Naive thymus-derived CD4-positive, alpha-beta T cell (primary cell): ENCODE results near the gene TOMM7. TPM values are rescaled to one million over a fixed set of nuclear protein-coding genes. Genes with fewer than 3 reads are reported as not detected.
A peak's percentile ranks its signal among the peaks of the same experiment; 100 is the strongest.
"Not testable (repeated sequence)": the region's sequence is repeated elsewhere in the genome, so short reads cannot be mapped to it uniquely, and the experiment has no call there.

Source experiments
- ATAC-seq: fragments of 150-1000 bp; cut with Tn5 transposase; 2 replicates; pipeline ENCODE4 v1.10.0; 2021; ENCODE audit warnings: mild to moderate bottlenecking, moderate library complexity
- CTCF ChIA-PET: fragments of 350-600 bp; sonication (Branson Sonifier 250); formaldehyde crosslinking; loops from one replicate; lab custom pipeline; 2021; ENCODE audit warnings: antibody characterized with exemption; lab: Charles Lee
- POLR2A ChIA-PET: fragments of 350-600 bp; sonication (Branson Sonifier 250); formaldehyde crosslinking; loops from one replicate; lab custom pipeline; 2021; ENCODE audit warnings: antibody characterized with exemption, inconsistent platforms; lab: Charles Lee
- DNase-seq, 9 donors: peaks; one replicate each; pipeline versions ENCODE4 v3.0.0 to v3.0.0-alpha.2; 2020 to 2022; ENCODE audit warnings: mixed read lengths in 1 of 9
- H3K27ac ChIP-seq: one replicate; pipeline ENCODE4 v1.7.0; 2013; ENCODE audit warnings: mild to moderate bottlenecking, low read depth, low read length, moderate library complexity
- H3K27me3 ChIP-seq, 2 donors: one replicate each; pipeline ENCODE4 v1.7.0; 2013; ENCODE audit warnings: low read length in 2 of 2, mild to moderate bottlenecking in 2 of 2, moderate library complexity in 2 of 2; ENCODE audit not compliant: control insufficient read depth in 2 of 2, insufficient read depth in 2 of 2
- H3K36me3 ChIP-seq, 3 experiments: 1 replicate in 2 of 3; 2 replicates in 1 of 3; pipeline ENCODE4 v1.7.0; 2013; ENCODE audit warnings: low read length in 3 of 3, mild to moderate bottlenecking in 3 of 3, moderate library complexity in 1 of 3; ENCODE audit not compliant: insufficient read depth in 3 of 3, control insufficient read depth in 2 of 3
- H3K4me1 ChIP-seq, 2 donors: one replicate each; pipeline ENCODE4 v1.7.0; 2013; ENCODE audit warnings: low read length in 2 of 2, mild to moderate bottlenecking in 2 of 2, moderate library complexity in 1 of 2; ENCODE audit not compliant: control insufficient read depth in 2 of 2, insufficient read depth in 2 of 2
- H3K4me3 ChIP-seq: 2 replicates; pipeline ENCODE4 v1.7.0; 2013; ENCODE audit warnings: mild to moderate bottlenecking, low read length
- H3K9me3 ChIP-seq, 3 experiments: 1 replicate in 2 of 3; 2 replicates in 1 of 3; pipeline ENCODE4 v1.7.0; 2013; ENCODE audit warnings: low read length in 3 of 3; ENCODE audit not compliant: control insufficient read depth in 2 of 3
- H3K27ac Mint-ChIP-seq, 9 donors: one replicate each; pipeline ENCODE4 v1.8.0; 2020 to 2022; ENCODE audit warnings: mixed read lengths in 9 of 9, mild to moderate bottlenecking in 8 of 9, moderate library complexity in 5 of 9, inconsistent platforms in 2 of 9
- H3K27me3 Mint-ChIP-seq, 5 donors: one replicate each; pipeline ENCODE4 v1.8.0; 2021 to 2022; ENCODE audit warnings: mixed read lengths in 5 of 5, mild to moderate bottlenecking in 1 of 5
- H3K36me3 Mint-ChIP-seq, 5 donors: one replicate each; pipeline ENCODE4 v1.8.0; 2020 to 2022; ENCODE audit warnings: mixed read lengths in 5 of 5, mild to moderate bottlenecking in 3 of 5, inconsistent platforms in 1 of 5
- H3K4me1 Mint-ChIP-seq, 7 donors: one replicate each; pipeline ENCODE4 v1.8.0; 2020 to 2022; ENCODE audit warnings: mixed read lengths in 7 of 7, mild to moderate bottlenecking in 3 of 7, inconsistent platforms in 1 of 7
- H3K4me3 Mint-ChIP-seq, 10 donors: one replicate each; pipeline ENCODE4 v1.8.0; 2020 to 2022; ENCODE audit warnings: mild to moderate bottlenecking in 10 of 10, mixed read lengths in 10 of 10, moderate library complexity in 6 of 10, inconsistent platforms in 2 of 10
- H3K9me3 Mint-ChIP-seq, 11 donors: one replicate each; pipeline ENCODE4 v1.8.0; 2020 to 2022; ENCODE audit warnings: mixed read lengths in 11 of 11, mild to moderate bottlenecking in 4 of 11, inconsistent platforms in 1 of 11, moderate library complexity in 1 of 11
- intact Hi-C, 2 donors: fragments of 100-400 bp; cut with micrococcal nuclease; formaldehyde crosslinking; loops; one replicate each; pipeline ENCODE4 v1.15.1; 2023
- polyA plus RNA-seq, 2 donors: library from polyadenylated mRNA; unstranded; fragments of 300-500 nt; fragmentation: Illumina TruSeq; gene quantifications; one replicate each; pipeline ENCODE4 v1.2.3, GENCODE V29; 2021
- total RNA-seq, 6 experiments: library from RNA in 5 of 6; stranded (reverse) in 5 of 6; gene quantifications; 1 replicate in 5 of 6; 2 replicates in 1 of 6; pipeline ENCODE4 v1.2.3 and lab custom pipeline; 2021 to 2026

Gene TOMM7
- total and polyA plus RNA-seq, 7 experiments from 2014 or later = 302 to 737 (median 498) TPM

DNA sequence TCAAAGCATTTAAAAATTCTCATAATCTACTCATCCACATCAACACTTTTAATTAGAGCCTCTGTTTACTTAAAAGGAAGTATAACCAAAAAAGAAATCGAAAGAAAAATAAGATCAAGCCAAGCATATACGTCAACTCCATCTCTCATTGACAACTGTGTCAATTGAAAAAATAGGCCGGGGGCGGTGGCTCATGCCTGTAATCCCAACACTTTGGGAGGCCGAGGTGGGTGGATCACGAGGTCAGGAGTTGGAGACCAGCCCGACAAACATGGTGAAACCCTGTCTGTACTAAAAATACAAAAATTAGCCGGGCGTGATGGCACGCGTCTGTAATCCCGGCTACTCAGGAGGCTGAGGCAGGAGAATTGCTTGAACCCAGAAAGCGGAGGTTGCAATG lies 32.0 kb downstream of the TOMM7 start:
- POLR2A ChIA-PET, ATAC-seq: not testable (repeated sequence)
- CTCF ChIA-PET = interaction anchor here (0.8 kb wide), 1 partner anchor 65 kb away, joined by 3 read pairs; no protein-coding TSS in a partner anchor

GRCh38 chr7:22787951-22788350 lies 34.7 kb downstream of the TOMM7 start:
- Histone ChIP-seq H3K36me3 (no peaks in the 10 kb centered on the region), H3K4me3 (no peak overlapping the region), H3K4me1 (no peaks in the 10 kb centered on the region), H3K9me3 (no peaks in the 10 kb centered on the region), H3K27me3 (no peaks in the 10 kb centered on the region), H3K27ac (no peak overlapping the region)
- DNase-seq = no peak
- ChIA-PET CTCF (no interaction called here), POLR2A (no interaction called here)
- intact Hi-C loops = no loop called here
- H3K27me3 Mint-ChIP-seq = peaks cover 0 to 14% (median 0%) of the 10 kb centered on the region in 5 donors
- no peak overlapping the region for H3K4me3 Mint-ChIP-seq
- no peaks in the 10 kb centered on the region for H3K36me3 Mint-ChIP-seq
- no peak overlapping the region for H3K27ac Mint-ChIP-seq
- ATAC-seq = no peak
- H3K9me3 Mint-ChIP-seq = no peaks in the 10 kb centered on the region
- H3K4me1 Mint-ChIP-seq = no peaks in the 10 kb centered on the region

More for the DNA sequence above, 32.0 kb downstream of the TOMM7 start:
- H3K27me3 ChIP-seq, H3K4me1 Mint-ChIP-seq, H3K4me3 Mint-ChIP-seq, H3K27ac Mint-ChIP-seq, H3K36me3 ChIP-seq, H3K9me3 Mint-ChIP-seq, H3K9me3 ChIP-seq, H3K36me3 Mint-ChIP-seq, DNase-seq, intact Hi-C loops, H3K27ac ChIP-seq, H3K4me1 ChIP-seq, H3K4me3 ChIP-seq: not testable (repeated sequence)
- peaks cover 0 to 11% (median 4%) of the 10 kb centered on the region in 5 donors for H3K27me3 Mint-ChIP-seq

DNA sequence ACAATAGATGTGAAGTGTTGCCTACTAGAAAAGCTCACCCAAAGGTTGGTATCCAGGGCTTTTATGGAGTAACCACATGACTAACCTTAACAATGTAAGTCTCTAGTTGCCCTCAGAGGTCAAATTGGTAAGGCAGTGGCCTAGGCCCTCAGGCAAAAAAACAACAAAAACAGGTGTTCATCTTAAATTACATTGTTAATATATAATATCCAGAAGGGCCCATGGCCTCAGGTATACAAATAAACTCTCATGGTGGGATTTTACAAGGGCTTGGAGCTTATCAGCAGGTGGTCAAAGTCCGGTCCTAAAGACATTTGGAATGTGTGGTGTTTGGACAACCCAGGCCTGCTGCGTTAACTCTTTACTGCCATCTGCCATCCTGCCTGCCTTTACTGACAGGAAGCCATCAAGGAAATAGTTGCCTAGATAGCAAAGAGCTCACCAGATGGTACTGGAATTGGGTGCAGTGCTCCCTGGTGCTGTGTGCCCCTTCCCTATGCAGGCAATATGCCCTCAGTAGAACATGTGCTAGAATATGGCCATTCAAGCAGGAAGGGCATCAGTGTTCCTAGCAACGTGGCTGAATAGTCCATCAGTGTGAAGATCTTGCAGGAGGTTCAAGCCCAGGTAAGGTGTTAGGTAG lies 36.2 kb downstream of the TOMM7 start:
- no peaks in the 10 kb centered on the region for H3K27me3 ChIP-seq

GRCh38 chr7:22784346-22784745 lies 38.3 kb downstream of the TOMM7 start:
- Mint-ChIP-seq H3K36me3 (no peaks in the 10 kb centered on the region), H3K4me3 (no peak overlapping the region), H3K27ac (no peak overlapping the region), H3K4me1 (no peaks in the 10 kb centered on the region), H3K27me3 (peaks cover 0 to 23% (median 0%) of the 10 kb centered on the region in 5 donors), H3K9me3 (peaks cover 0 to 1% (median 0%) of the 10 kb centered on the region in 11 donors)
- ChIA-PET POLR2A (no interaction called here), CTCF (no interaction called here)
- no peaks in the 10 kb centered on the region for H3K36me3 ChIP-seq
- H3K27me3 ChIP-seq = no peaks in the 10 kb centered on the region
- DNase-seq = no peak
- no peak for ATAC-seq
- H3K27ac ChIP-seq = no peak overlapping the region
- H3K9me3 ChIP-seq = no peaks in the 10 kb centered on the region
- no peaks in the 10 kb centered on the region for H3K4me1 ChIP-seq
- intact Hi-C loops = no loop called here
- H3K4me3 ChIP-seq = no peak overlapping the region

More for the DNA sequence above, 36.2 kb downstream of the TOMM7 start:
- no peaks in the 10 kb centered on the region for H3K36me3 ChIP-seq
- H3K9me3 ChIP-seq = no peaks in the 10 kb centered on the region
- ATAC-seq (no peak), DNase-seq (no peak)
- H3K4me3 Mint-ChIP-seq = no peak overlapping the region
- H3K36me3 Mint-ChIP-seq = no peaks in the 10 kb centered on the region
- H3K27me3 Mint-ChIP-seq = peaks cover 0 to 20% (median 0%) of the 10 kb centered on the region in 5 donors
- POLR2A ChIA-PET = interaction anchor here (1.2 kb wide), 1 partner anchor 225 kb away, joined by 3 read pairs; no protein-coding TSS in a partner anchor
- CTCF ChIA-PET = interaction anchor here (0.6 to 1.4 kb wide), 3 partner anchors 60 to 226 kb away, joined by 3 read pairs; no protein-coding TSS in a partner anchor
- H3K27ac ChIP-seq = no peak overlapping the region
- no peak overlapping the region for H3K27ac Mint-ChIP-seq
- no peaks in the 10 kb centered on the region for H3K4me1 ChIP-seq
- no peaks in the 10 kb centered on the region for H3K4me1 Mint-ChIP-seq
- H3K4me3 ChIP-seq = no peak overlapping the region
- H3K9me3 Mint-ChIP-seq = no peaks in the 10 kb centered on the region
- intact Hi-C loops = no loop called here

- no peak for ATAC-seq
- H3K36me3 Mint-ChIP-seq = no peaks in the 10 kb centered on the region
- H3K9me3 Mint-ChIP-seq = peaks cover 0 to 1% (median 0%) of the 10 kb centered on the region in 11 donors
- H3K27me3 Mint-ChIP-seq = peaks cover 0 to 23% (median 0%) of the 10 kb centered on the region in 5 donors
- ChIA-PET CTCF (interaction anchor here (1.0 to 2.9 kb wide), 2 partner anchors 13 to 223 kb away, joined by 3 to 27 read pairs; no protein-coding TSS in a partner anchor), POLR2A (no interaction called here)
- Histone ChIP-seq H3K27ac (no peak overlapping the region), H3K36me3 (no peaks in the 10 kb centered on the region), H3K4me1 (no peaks in the 10 kb centered on the region), H3K9me3 (no peaks in the 10 kb centered on the region), H3K27me3 (no peaks in the 10 kb centered on the region), H3K4me3 (no peak overlapping the region)
- DNase-seq = no peak
- H3K4me3 Mint-ChIP-seq = no peak overlapping the region
- H3K27ac Mint-ChIP-seq = peak overlapping the region in 1 of 9 donors; percentile 1
- intact Hi-C loops = loop anchor here in 1 of 2 donors (2.0 kb wide), 1 partner anchor 57 kb away; the partner anchor contains the start of gene IL6
- H3K4me1 Mint-ChIP-seq = no peaks in the 10 kb centered on the region
Observed at GRCh38 chr7:22783421-22783820, 39.2 kb downstream of the TOMM7 start.

GRCh38 chr7:22782616-22783232 lies 39.9 kb downstream of the TOMM7 start:
- H3K4me3 ChIP-seq = no peak overlapping the region
- ATAC-seq (peak; percentile 90), DNase-seq (peak; percentile 39 to 73 (median 59))
- no peak overlapping the region for H3K27ac ChIP-seq
- H3K4me1 Mint-ChIP-seq = no peaks in the 10 kb centered on the region
- H3K36me3 ChIP-seq = no peaks in the 10 kb centered on the region
- intact Hi-C loops = loop anchor here (1.0 to 2.0 kb wide), 5 partner anchors 56 to 273 kb away; partner anchors contain the start of gene IL6 (in 1 of the 2)
- no peaks in the 10 kb centered on the region for H3K4me1 ChIP-seq
- H3K27me3 ChIP-seq = no peaks in the 10 kb centered on the region
- no peaks in the 10 kb centered on the region for H3K9me3 ChIP-seq
- peaks cover 0 to 23% (median 0%) of the 10 kb centered on the region in 5 donors for H3K27me3 Mint-ChIP-seq
- H3K27ac Mint-ChIP-seq = no peak overlapping the region
- H3K9me3 Mint-ChIP-seq = peaks cover 0 to 1% (median 0%) of the 10 kb centered on the region in 11 donors
- ChIA-PET CTCF (interaction anchor here (0.7 to 2.9 kb wide), 7 partner anchors 13 to 276 kb away, joined by 3 to 27 read pairs (median 3); no protein-coding TSS in a partner anchor), POLR2A (no interaction called here)
- H3K4me3 Mint-ChIP-seq = no peak overlapping the region
- no peaks in the 10 kb centered on the region for H3K36me3 Mint-ChIP-seq
